ENCODE data around the gene ANKRD52. TPM values are rescaled to one million over a fixed set of nuclear protein-coding genes. Genes with fewer than 3 reads are reported as not detected.

ANKRD52 gene
- total RNA-seq, 1 experiment from 2014 or later: 56.6 TPM

DNA sequence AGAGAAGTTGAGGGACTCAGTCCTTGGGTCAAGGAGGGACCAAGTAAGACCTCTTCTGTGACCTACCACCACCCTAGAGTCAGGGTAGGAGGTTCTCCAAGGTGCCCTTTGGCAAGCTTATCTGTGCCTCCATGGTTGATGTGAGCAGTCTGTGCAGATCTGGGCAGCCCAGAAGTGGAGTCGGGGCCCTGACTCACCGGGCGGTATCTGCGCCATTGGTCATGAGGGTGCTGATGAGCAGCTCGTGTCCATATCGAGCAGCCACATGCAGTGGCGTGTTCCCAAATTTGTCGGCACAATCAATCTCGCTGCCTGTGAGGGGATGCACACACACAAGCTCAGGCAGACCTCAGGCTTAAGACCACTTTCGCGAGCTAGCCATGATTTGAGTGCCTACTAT, 5.1 kb downstream of the ANKRD52 start:
- H3K9me2 ChIP-seq (ENCODE audit: insufficient read depth): no peaks in the 10 kb centered on the region
- peaks cover 44 to 66% of the 10 kb centered on the region in 2 experiments for H3K36me3 ChIP-seq (ENCODE audit: control insufficient read depth in 1 of 2, insufficient read depth in 2 of 2, low read length in 2 of 2)
- RAD21 ChIA-PET (ENCODE audit: low non-redundant PET in 1 of 2, low total read pairs in 2 of 2, uncharacterized antibody in 2 of 2, unreplicated experiment in 2 of 2): no interaction called here
- POLR2A ChIA-PET: no interaction called here
- TF ChIP-seq SP1 (IDR thresholded peaks at IDR 0.05; ENCODE audit: low read depth) (no peak), EGR1 (IDR thresholded peaks at IDR 0.05; ENCODE audit: low read depth) (no peak), CEBPB (IDR thresholded peaks at IDR 0.05; ENCODE audit: low read depth) (no peak), ZNF274 (IDR thresholded peaks at IDR 0.05; ENCODE audit: low read depth, low read length) (no peak), EZH2phosphoT487 (IDR thresholded peaks at IDR 0.05; ENCODE audit: borderline replicate concordance) (no peak), ELF1 (IDR thresholded peaks at IDR 0.05; ENCODE audit: borderline replicate concordance, low read depth) (no peak), ZBTB33 (IDR thresholded peaks at IDR 0.05; ENCODE audit: extremely low read depth, insufficient replicate concordance, low read length) (no peak), ZFX (IDR thresholded peaks at IDR 0.05) (no peak), SRF (IDR thresholded peaks at IDR 0.05; ENCODE audit: low read depth) (no peak), FOSL1 (IDR thresholded peaks at IDR 0.05; ENCODE audit: low read depth) (no peak)
- TF ChIP-seq, protein P1, sequence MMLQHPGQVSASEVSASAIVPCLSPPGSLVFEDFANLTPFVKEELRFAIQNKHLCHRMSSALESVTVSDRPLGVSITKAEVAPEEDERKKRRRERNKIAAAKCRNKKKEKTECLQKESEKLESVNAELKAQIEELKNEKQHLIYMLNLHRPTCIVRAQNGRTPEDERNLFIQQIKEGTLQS (IDR thresholded peaks at IDR 0.05): no peak
- no peaks in the 10 kb centered on the region for H4K20me1 ChIP-seq (ENCODE audit: insufficient read depth)
- CTCF ChIA-PET: no interaction called here
- no peak overlapping the region for H2AFZ ChIP-seq (ENCODE audit: low read depth, low read length, poor library complexity, severe bottlenecking)
- no peak overlapping the region for H3K9ac ChIP-seq (ENCODE audit: low read length)
- H3K27ac ChIP-seq (ENCODE audit: low read depth, low read length): no peak overlapping the region
- no peaks in the 10 kb centered on the region for H3K9me3 ChIP-seq (ENCODE audit: control insufficient read depth in 1 of 2, insufficient read depth in 1 of 2, low read depth in 1 of 2, low read length in 2 of 2)
- ATAC-seq (no peak), DNase-seq (ENCODE audit: low read depth, low spot score) (no peak)
- intact Hi-C loops (cut with micrococcal nuclease): no loop called here
- no peak overlapping the region for H3K4me2 ChIP-seq (ENCODE audit: low read length)
- H3K4me3 ChIP-seq (replicated peaks in 1 of 2; ENCODE audit: low read depth in 1 of 2, low read length in 2 of 2): no peak overlapping the region
- BruUV-seq (replicated peaks): no TSS peak
- H3K79me2 ChIP-seq (ENCODE audit: insufficient read depth, low read length): peaks cover 30% of the 10 kb centered on the region
- H3K27me3 ChIP-seq (ENCODE audit: insufficient read depth, low read length): no peaks in the 10 kb centered on the region
- H3K4me1 ChIP-seq (ENCODE audit: control insufficient read depth in 1 of 2, insufficient read depth in 2 of 2, low read length in 2 of 2): peaks cover 11 to 14% of the 10 kb centered on the region in 2 experiments

Measured in HCT116 (cell line).